GM19043 (cell line): Measurements from ENCODE around the gene RAD9A.

Experiments
- ATAC-seq: cut with Tn5 transposase; IDR thresholded peaks from one replicate; pipeline ENCODE4 v1.9.1; 2021; ENCODE audit warnings: low read depth; ENCODE audit not compliant: unreplicated experiment

Gene RAD9A

GRCh38 chr11:67391304-67392182, at the start of gene RAD9A:
RAD9A (plus strand) TSS chr11:67391986; CDS start chr11:67392045, 59 bp downstream.
- peak; percentile 42 for ATAC-seq

- no peak for ATAC-seq
Observed at GRCh38 chr11:67344264-67344663, 47.5 kb upstream of the RAD9A start.

GRCh38 chr11:67345247-67345919, 46.4 kb upstream of the RAD9A start:
- no peak for ATAC-seq

GRCh38 chr11:67345920-67346819, 45.6 kb upstream of the RAD9A start:
- no peak for ATAC-seq

- no peak for ATAC-seq
Observed at GRCh38 chr11:67347964-67348749, 43.6 kb upstream of the RAD9A start.

GRCh38 chr11:67349036-67349435, 42.8 kb upstream of the RAD9A start:
- ATAC-seq, result no peak

GRCh38 chr11:67349457-67349856, 42.3 kb upstream of the RAD9A start:
- ATAC-seq, result no peak

GRCh38 chr11:67349928-67350465, 41.8 kb upstream of the RAD9A start:
- ATAC-seq, result no peak

GRCh38 chr11:67351275-67352005, 40.3 kb upstream of the RAD9A start:
- ATAC-seq, result no peak

GRCh38 chr11:67352546-67353316, 39.1 kb upstream of the RAD9A start:
- peak; percentile 9 for ATAC-seq

GRCh38 chr11:67353317-67354074, 38.3 kb upstream of the RAD9A start, which contains the start of gene POLD4:
POLD4 (minus strand) TSS chr11:67353546; CDS start chr11:67353399, 147 bp downstream.
- peak; percentile 70 for ATAC-seq

GRCh38 chr11:67354075-67355022, 37.4 kb upstream of the RAD9A start:
- no peak for ATAC-seq

- ATAC-seq, result no peak
Observed at GRCh38 chr11:67355023-67355793, 36.6 kb upstream of the RAD9A start.

- ATAC-seq, result no peak
Observed at GRCh38 chr11:67355794-67356386, 35.9 kb upstream of the RAD9A start.

- no peak for ATAC-seq
Observed at GRCh38 chr11:67356387-67356863, 35.4 kb upstream of the RAD9A start.
